Dedifferentiated amniotic fluid mesenchymal stem cell (primary cell): ENCODE data around the gene CCNY.

Experiments used
- DNase-seq: peaks from one replicate; pipeline ENCODE4 v3.0.0-alpha.2; 2016; ENCODE audit errors: extremely low spot score

CCNY gene

DNA sequence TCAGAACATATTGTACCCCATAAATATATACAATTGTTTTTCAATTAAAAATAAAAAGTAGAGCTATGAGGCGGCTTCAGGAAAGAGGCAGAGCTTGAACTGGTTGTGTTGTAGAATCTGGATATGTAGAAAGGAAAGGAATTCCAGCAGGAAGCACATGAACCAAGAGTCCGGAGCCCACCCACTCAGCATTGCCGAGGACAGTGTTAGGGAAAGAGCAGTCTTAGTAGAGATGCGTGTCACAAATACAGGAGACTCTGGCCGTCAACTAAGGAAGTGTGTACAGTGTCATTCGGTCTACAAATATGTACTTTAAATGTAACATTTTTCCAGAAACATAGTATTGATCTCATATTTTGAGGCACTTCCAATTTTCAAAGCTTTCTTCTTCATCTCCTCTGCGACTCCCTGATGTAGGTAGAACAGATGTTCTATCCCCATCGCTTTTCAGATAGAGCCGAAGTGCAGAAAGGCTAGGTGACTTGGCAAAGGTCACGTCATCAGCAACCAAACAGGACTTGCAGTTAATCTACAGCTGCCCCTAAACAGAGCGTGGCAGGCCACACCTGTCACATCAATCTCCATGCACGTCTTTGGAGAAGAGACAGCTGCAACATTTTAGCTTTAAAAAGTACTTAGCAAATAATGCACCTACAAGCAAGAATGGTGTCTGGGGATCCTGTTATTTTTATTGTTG is 243.6 kb downstream of the CCNY start:
- no peak for DNase-seq

DNA sequence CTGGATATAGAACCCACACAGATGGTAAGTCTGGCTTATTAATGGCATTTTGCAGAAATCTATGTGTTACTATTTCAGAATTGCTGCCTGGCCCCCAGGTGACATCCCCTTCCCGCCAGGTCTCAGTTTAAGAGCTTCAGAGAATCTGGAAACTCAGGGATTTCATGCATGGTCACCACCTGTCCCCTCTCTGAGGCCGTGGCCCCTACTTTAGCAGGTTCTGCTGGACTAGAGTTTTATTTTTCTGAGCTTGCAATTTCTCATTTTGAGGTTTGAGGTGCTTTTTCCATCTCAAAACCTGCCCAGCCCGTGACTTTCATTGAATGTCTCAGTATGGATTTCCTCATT is 244.1 kb downstream of the CCNY start:
- DNase-seq, result no peak

DNA sequence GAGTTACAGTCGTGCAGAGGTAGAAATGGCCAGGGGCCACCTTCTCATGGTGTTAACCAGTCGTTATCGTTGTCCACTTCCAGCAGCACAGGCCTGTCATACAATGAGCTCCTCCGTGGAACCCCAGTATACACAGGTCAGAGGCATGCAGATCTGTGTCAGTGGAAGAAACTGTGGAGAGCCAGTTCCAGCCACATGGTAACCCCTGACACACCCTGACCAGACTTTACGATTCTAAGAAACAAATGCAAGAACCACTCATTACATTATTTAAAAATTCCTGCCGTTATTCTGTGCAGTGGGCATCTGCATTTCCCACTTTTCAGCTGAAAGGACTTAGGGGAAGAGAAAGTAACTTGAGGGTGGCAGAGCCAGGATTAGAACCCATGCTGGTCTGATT is 245.3 kb downstream of the CCNY start:
- DNase-seq, result no peak

DNA sequence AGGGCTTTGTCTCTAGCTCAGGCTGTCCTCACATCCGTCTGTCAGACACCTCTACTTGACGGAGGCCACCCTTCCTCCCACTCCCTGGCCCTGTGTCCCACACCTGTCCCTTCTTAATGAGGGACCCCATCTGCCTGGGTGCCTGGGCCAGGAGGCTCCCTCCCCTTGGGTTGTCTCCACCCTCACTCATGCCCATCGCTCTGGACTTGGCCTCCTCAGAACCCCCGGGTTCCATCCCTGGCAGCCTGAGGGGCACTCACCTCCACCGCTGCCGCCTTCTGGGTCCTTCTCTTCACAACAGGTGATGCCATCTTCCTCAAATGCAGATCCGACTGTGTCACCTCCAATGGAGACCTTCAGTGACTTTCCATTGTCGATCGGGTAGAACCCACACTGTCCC is 248.6 kb downstream of the CCNY start:
- no peak for DNase-seq

DNA sequence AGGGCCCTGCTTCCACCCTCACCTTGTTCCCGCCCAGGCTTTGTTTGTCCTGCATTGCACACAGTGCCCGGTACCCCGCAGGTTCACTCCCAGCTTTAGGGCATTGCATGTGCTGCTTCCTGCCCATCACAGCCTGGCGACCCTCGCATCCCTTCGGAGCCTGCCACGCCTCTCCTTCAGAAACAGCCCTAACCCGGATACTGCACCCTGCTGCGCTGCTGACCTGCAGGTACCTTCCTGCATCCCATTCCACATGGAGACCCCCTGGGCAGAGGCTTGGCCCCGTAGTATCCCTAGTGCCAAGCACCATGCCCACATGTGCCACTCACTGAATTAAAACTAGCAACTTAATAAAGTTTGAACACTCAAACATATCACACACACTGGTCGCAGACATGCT is 249.0 kb downstream of the CCNY start:
- DNase-seq, result no peak

DNA sequence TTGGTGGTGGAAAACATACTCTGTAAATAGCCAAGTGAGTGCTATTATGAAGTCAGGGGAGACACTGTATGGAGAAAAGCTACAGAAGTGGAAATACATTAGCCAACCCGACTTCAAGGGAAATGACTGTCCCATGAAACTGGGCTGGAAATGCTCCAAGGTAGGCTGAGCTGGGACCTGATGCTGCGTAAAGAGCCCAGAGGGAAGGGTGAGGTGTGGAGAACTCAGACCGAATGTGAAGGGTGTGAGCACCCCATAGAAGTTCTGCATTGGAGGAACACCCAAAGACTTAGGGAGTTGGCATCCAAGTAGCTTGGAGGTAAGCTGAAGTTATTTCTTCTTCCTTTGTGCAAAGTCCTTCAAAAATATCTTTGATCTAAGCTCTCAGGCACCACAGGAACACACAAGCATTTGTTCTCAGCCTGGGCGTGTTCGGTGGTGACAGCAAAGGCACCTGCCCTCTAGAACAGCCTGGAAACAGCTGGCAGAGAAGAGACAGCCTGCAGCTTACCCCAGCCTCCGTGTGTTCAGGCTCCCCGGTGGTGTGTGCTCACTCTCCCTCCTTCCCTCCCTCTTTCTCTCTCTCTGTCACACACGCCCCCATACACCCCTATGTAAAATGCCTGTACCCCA is 249.7 kb downstream of the CCNY start:
- no peak for DNase-seq

DNA sequence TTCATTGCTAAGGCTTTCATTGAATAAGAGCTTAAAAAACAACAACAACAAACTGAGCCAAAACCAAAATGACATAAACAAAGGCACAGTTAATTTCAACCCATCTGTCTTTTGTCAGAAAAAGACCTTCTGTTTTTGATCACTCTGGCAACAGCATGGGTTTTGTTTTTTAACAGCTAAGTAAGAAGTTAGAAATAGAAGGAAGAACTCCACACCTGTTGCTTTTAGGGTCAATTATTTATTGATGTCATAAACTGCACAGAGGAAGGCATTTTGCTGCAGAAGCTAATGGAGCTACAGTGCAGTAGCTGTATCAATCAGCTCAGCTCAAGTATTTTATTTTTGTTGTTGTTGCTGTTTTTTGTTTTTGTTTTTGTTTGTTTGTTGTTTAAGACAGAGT is 252.5 kb downstream of the CCNY start:
- no peak for DNase-seq

DNA sequence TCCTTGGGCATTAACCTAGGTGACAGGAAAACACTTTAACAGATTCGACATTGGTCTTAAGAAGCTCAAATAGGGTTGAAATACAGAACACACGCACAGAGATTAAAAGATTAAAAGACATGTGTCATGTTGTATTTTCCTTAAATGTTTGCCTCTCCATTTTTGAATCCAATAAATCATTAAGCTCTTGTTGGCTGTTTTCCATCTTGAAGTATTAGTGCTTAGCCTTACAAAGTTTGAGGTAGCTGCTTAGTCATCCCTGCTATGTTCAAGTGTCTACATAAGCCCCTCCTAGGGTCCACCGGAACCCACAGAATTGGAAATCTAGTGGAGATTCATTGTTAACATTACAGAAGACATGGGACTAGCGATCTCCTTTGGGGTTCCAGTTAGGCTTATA is 256.1 kb downstream of the CCNY start:
- DNase-seq, result no peak

DNA sequence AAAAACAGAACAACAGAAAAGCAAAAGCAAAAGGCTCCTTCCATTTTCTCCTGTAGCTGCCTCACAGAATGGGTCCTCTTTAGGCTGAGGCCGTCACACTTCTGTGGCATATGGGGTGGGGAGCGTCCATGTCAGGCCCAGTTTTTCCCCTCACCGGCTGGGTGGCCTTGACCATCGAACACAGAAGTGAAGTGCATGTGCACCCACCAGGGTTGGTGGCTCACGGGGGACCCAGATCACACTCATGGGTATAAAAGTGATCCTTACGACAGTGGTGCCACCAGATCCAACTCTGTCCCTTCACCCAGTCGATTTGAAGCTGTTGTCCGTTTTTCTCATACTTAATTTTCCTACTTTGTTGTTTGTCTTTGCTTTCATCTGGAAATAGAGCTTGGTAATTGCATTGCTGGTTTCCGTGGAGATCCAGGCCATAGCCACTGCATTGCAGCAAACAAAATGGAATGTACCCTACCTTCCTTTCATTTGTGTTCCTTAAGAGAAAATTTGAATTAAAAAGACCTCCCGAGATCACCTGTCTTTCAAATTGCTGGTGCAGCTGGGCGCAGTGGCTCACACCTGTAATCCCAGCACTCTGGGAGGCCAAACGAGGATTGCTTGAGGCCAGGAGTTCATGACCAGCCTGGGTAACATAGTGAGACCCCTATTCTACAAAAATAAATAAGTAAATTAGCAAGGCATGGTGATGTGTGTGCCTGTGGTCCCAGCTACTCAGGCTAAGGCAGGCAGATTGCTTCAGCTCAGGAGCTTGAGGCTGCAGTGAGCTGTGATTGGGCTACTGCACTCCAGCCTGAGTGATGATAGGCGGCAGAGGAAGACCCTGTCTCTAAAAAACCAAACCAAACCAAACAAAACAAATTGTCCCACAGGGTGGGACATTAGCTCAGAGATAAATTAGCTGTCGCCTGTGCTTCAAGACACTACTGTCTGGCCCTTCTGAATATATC is 258.1 kb downstream of the CCNY start:
- no peak for DNase-seq

DNA sequence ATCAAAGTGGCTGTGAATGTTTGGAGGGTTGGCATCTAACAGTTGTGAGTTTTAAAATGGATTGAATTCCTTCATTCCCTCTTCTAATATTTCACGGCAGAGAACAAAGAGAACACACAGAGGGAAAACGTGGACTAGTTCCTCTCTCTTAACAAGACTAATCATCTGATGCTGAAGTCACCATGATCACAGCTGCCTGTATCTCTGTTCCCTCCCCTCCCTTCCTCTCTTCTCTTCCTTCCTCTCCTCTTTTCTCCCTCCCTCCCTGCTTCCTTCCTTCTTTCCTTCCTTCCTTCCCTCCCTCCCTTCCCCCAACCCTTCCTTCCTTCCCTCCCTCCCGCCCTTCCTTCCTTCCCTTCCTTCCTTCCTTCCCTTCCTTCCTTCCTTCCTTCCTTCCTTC is 258.8 kb downstream of the CCNY start:
- DNase-seq, result no peak

DNA sequence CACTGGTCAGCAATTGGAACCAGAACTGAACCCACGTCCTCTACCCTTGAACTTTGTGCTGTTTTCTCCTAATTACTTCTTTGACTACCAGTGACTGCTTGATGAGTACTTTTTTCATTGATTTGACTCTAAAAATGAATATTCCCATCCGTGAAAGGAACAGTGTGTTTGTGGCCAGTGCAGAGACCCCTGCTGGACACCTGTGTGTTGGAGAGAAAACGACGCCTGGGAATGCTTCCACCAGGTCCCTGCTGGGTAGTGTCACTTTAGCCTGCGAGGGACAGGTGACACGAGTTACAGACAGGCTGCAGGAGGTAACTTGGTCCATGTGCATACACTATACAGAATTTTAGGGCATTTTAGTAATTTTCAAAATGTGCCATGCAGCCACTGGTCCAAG is 262.1 kb downstream of the CCNY start:
- no peak for DNase-seq

DNA sequence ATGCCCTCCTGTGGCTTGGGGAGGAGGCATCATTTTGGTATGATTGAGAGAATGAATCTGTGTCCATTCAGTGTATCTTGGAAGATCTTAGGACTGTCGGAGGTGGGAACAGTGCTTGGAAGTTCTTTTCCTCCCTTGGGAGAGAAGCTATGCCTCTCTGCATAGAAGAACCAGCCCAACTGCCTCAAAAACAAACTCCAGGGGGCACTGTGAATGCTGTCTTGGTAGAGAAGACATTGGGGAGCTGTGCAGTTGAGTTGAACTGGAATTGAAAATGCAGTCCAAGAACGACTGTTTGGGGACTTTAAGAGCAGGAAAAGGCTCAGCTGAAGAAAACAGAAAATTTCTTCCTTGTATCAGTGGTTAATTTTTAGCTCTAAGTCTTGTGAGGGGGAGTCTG is 263.9 kb downstream of the CCNY start:
- DNase-seq, result no peak

DNA sequence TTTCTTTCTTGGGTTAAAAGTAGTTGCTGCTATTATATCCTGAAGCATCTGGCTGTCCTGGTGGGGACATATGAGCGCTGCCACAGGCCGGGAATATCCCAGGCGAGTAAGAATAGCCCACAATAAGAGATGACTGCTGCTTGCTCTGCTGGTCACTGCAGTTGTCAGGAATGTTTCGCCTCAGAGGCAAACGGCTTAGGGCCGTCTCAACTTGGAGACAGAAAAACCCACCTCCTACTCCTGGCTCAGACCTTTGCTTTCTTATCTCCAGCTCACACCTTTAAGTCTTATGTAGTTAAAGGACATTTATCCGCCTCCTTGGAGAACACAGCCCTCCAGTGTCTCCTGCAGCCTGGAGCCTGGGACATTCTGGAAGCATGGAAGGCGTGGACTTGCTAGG is 268.9 kb downstream of the CCNY start, which contains the start of gene GJD4:
GJD4 (plus strand) TSS at position 151 of the 400 bp plus-strand sequence; CDS start at position 378, 227 bp downstream.
- DNase-seq, result no peak

DNA sequence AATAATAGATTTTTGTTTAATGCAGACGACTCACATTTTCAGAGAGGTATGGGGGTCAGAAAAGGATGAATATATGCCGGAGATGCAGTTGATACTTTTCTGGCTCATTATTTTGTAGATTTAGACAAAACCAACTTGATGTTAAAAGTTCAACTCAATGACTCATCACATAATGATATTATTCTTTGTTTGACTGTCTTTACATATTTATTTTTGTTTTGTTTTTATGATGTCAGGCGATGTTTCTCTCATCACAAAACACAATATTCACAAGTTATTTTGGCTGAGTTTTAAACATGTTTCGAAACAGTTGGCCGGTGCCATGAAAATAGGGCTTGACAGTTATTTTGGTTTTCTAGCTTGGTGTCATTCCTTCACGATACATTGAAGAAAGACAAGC is 270.1 kb downstream of the CCNY start:
- DNase-seq, result no peak

DNA sequence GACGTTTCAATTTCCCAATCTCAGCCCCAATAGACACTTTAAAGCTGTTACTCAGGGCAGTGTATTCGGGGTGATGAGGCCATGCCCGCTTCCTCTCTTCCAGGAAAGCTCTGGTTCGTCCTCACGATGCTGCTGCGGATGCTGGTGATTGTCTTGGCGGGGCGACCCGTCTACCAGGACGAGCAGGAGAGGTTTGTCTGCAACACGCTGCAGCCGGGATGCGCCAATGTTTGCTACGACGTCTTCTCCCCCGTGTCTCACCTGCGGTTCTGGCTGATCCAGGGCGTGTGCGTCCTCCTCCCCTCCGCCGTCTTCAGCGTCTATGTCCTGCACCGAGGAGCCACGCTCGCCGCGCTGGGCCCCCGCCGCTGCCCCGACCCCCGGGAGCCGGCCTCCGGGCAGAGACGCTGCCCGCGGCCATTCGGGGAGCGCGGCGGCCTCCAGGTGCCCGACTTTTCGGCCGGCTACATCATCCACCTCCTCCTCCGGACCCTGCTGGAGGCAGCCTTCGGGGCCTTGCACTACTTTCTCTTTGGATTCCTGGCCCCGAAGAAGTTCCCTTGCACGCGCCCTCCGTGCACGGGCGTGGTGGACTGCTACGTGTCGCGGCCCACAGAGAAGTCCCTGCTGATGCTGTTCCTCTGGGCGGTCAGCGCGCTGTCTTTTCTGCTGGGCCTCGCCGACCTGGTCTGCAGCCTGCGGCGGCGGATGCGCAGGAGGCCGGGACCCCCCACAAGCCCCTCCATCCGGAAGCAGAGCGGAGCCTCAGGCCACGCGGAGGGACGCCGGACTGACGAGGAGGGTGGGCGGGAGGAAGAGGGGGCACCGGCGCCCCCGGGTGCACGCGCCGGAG is 271.4 kb downstream of the CCNY start:
- no peak for DNase-seq

DNA sequence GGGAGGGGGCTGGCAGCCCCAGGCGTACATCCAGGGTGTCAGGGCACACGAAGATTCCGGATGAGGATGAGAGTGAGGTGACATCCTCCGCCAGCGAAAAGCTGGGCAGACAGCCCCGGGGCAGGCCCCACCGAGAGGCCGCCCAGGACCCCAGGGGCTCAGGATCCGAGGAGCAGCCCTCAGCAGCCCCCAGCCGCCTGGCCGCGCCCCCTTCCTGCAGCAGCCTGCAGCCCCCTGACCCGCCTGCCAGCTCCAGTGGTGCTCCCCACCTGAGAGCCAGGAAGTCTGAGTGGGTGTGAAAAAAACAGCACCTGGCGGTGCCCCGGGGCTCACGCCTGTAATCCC is 272.0 kb downstream of the CCNY start:
- DNase-seq, result no peak

DNA sequence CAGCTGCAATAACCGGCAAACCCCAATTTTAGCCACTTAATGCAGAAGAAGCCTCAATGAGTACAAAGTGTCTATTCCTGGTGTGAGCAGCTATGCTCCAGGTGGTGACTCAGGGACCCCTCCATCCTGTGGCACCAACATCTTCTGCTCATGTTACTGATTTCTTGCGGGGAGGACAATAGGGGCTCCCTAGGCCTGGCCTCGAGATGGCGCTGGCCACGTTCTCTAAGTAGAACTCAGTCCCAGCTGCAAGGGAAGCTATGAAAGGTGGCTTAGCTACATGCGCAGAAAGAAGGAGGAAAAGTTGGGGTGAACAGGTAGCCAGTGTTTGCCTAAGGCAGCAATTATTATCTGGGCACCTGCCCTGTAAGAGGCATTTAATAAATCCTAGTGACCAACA is 275.4 kb downstream of the CCNY start:
- no peak for DNase-seq

DNA sequence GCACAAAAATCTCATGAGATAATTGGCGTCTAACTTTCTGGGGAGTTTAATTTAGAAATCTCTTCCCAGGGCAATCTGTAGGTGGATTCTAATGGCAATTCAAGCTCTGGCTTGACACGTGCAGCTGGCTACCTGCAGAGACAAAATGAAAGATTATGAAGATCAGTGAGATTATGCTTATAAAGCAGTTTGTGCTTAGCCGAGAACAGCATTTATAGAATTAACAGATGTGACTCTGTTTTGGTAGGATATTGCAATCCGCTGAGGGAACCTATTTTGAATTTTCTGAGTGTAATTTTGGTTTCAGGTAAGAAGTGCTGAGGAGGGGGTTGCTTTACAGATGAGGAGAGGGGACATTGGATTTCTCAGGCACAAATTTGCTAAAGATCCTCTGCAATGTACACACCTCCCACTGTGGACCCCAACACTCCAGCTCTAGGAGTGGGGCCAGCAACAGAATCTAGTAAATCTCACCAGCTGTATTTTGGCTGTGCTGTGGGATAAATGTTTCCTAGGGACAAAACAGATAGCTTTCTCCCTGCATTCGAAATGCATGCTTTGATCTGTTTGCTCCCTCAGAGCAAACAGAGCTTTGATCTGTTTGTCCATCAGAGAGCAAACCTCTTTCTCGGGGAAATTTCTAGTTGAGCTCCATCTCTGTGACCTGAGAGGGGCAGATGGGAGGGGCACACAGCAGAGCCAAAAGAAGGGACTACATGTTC is 276.2 kb downstream of the CCNY start:
- DNase-seq, result no peak

DNA sequence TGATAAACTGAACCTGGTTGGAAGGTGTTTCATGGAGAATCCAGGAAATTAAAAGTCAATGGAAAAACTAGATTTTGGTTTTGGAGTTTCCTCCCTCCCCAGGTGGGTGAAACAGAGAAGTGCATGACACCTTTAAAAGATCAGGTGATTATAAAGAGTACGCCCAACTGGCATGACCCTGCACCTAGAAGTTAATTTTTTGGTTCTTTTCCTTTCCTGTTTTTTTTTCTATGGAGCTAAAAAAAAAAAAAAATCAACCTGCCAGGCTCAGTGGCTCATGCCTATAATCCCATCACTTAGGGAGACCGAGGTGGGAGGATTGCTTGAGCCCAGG is 276.8 kb downstream of the CCNY start:
- DNase-seq, result no peak

DNA sequence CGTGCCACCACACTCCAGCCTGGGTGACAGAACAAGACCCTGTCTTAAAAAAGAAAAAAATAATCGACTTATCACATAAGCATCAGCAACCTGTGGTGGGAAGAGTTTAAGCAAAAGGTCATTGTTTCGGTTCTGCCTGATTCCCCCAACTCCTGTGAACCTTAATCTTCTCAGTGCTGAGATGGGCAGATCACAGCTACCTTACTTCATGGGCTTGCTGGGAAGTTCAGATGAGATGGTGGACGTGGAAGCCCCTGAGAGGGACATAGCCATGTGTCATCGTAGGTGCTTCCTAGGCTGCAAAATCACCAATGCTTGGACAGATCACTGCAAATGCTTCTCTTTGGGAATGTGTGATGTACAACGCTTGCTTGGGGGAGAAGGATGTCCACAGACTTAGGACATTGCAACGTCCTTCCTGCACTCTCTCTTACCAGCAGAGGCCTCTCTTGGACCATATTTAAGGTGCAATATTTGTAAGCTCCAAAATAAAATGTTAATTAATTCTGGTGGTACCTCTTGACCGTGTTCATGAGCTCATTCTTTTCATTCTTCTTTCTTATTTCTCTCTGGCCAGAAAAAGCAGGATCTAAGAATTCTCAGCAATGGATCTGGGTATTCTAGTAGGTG is 277.4 kb downstream of the CCNY start:
- no peak for DNase-seq

DNA sequence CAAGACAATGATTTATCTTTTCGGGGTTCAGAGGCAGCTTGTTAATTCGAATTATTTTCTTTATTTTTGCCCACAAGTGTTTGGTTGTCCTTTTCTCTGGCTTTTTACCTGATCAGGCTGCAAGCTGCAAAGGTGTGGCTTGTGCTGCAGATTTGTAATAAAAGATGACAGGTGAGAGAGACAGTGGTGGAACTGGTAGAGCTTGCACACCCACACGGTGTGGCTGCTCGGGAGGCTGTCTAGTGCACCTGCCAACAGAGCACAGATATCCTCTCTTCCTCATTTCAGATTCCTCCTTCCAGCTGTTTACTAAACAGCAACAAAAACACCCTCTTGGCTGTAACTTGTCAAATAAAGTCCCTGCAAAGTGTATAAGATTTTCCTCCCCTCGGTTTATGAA is 278.0 kb downstream of the CCNY start:
- DNase-seq, result no peak
